Suppressor macrophage treated with lipopolysaccharide for 1 hour (primary cell): ENCODE data around the gene DAAM2.

ENCODE experiments used
- DNase-seq, 3 donors: peaks; one replicate each; pipeline ENCODE4 v3.0.0-alpha.2; 2020 to 2022

The DAAM2 gene

GRCh38 chr6:39791850-39792539 lies at the start of gene DAAM2:
DAAM2 (plus strand) TSS chr6:39792376; CDS start chr6:39856303, 63,927 bp downstream.
- DNase-seq, result peak in 1 of 3 donors; percentile 8

GRCh38 chr6:39746795-39747194 lies 45.4 kb upstream of the DAAM2 start:
- DNase-seq, result no peak

- no peak for DNase-seq
These were observed 39.1 kb upstream of the DAAM2 start for GRCh38 chr6:39752835-39753724.

DNA sequence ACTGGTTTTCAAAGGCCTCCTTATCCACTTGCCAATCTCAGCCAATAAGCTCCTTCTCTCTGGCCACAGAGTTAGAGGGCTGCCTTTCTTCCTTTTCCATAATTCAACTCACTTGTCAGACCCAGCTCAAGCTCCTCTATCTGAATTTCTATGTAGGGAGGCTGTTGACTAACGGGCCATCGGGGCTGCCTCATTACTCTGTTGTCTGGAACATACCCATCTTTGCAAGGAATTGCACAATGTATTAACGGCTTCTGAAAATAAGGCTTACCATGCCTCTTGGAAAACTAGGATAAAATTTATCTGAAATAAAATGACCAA lies 38.5 kb upstream of the DAAM2 start:
- DNase-seq, result no peak

DNA sequence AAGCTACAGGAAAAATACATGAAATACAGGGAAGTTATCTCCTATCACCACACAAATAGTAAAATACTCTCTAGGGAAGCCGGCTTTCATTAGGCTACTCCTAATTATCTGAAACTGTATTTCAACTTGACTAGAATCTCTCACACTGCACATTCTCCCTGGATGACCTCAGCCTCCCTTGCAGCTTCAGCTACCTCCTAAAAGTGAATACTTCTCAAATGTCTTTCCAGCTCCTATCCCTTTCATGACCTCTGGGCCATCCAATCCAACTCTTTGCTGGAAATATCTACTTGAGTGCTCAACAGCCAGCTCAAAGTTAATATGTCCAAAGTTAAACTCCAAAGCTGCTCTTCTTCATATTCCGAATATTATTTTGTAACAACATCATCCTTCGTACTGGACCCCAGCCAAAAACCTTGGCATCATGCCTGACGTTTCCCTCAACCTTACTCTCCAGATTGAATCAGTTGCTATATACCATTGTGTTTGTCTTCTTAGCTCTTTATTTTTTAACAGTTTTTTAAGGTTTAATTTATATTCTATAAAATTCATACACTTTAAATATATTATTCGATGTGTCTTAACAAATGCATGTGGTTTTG lies 37.6 kb upstream of the DAAM2 start:
- no peak for DNase-seq

- DNase-seq, result no peak
These were observed 36.9 kb upstream of the DAAM2 start for GRCh38 chr6:39755231-39755630.

- no peak for DNase-seq
These were observed 35.6 kb upstream of the DAAM2 start for GRCh38 chr6:39756582-39756981.

DNA sequence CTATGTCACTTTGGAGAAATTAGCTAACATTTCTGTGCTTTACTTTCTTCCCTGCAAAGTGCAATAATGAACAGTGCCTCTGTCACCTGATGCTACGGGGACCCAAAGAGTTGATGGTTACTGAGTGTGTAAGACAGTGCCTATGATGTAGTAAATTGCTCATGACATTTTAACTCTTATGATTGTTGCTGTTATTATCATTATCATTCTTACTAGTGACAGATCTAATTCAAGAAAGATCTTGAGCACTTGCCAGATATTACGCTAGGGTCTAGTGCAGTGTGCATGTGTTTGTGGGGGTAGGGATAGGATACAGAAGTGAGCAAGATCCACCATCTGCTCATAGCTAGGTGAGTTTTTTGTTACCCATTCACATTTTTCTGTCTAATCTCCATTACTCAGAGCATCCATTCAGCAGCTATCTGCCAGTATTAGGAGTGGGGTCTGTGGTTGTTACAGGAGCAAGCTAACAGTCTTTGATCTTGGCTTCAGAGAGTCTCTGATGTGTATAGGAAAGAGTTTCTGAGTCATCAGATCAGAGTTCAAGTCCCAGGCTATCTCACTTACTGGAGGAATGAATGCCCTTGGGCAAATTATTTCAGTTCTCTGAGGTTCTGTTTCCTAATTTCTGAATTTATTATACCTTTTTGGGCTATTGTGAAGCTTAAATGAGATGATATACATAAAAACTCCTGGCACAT lies 33.1 kb upstream of the DAAM2 start:
- no peak for DNase-seq

GRCh38 chr6:39760226-39760952 lies 31.8 kb upstream of the DAAM2 start:
- no peak for DNase-seq

- no peak for DNase-seq
These were observed 26.6 kb upstream of the DAAM2 start for GRCh38 chr6:39765508-39766065.

GRCh38 chr6:39769012-39769411 lies 23.2 kb upstream of the DAAM2 start:
- DNase-seq, result no peak

DNA sequence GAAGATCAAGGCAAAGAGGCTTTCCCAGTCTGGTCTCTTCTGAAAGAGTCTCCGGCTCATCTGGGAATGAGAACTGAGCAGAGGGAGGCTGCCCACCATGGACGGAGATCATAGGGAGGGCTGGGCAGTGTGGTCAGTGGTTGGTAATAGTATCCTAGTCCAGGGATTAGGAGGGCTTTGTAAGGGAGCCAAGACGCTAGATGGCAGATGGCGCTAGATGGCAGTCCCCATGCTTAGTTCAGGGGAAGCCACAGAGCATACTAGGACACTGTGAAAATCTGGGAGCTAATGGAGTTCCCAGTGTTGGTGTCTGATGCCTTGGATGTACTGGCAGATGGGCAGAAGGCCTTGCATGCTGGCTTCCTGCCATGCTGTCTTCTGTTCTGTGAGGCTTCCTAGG lies 21.7 kb upstream of the DAAM2 start:
- DNase-seq, result no peak

- DNase-seq, result no peak
These were observed 19.5 kb upstream of the DAAM2 start for GRCh38 chr6:39772559-39773273.

- no peak for DNase-seq
These were observed 18.4 kb upstream of the DAAM2 start for GRCh38 chr6:39773782-39774181.

DNA sequence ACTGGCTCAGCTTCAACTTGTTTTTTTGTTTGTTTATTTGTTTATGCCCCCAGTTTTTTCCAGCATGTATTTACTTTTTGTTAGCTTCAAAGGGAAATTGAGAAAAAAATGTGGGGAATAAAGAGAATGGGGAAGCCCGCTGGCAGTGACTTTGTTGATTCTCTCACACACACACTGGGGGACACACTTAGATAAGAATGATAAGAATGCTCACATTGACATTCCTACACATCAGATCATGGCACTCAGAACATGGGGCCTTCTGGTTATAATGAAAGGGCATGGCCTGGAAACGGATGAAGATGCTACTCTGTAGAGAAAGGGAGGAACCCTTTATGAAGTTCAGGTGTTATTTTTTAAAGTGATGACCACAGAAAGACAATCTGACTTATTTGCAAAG lies 15.6 kb upstream of the DAAM2 start:
- no peak for DNase-seq

- no peak for DNase-seq
These were observed 15.0 kb upstream of the DAAM2 start for GRCh38 chr6:39777218-39777617.

- DNase-seq, result no peak
These were observed 14.5 kb upstream of the DAAM2 start for GRCh38 chr6:39777661-39778060.

GRCh38 chr6:39778581-39779255 lies 13.5 kb upstream of the DAAM2 start:
- DNase-seq, result no peak

DNA sequence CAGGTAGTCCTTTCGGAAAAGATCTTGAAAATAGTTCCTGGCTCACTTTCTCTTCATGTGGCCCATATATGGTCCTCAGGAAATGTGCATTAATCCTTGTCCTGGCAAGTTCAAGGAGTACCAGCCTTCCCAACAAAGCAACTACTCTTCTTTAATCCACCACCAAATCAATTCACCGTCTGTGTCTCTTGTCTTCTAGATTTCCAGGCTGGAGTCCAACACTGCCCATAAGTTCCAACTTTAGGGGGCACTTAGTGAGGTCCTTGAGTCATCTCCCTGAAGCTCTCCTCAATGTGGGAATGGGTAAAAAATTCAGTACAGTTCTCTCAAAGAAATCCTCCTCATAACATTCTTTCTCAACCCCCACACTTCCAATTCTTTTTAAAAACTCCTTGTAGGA lies 6.9 kb upstream of the DAAM2 start:
- no peak for DNase-seq

- DNase-seq, result no peak
These were observed 5.5 kb upstream of the DAAM2 start for GRCh38 chr6:39786649-39787048.

DNA sequence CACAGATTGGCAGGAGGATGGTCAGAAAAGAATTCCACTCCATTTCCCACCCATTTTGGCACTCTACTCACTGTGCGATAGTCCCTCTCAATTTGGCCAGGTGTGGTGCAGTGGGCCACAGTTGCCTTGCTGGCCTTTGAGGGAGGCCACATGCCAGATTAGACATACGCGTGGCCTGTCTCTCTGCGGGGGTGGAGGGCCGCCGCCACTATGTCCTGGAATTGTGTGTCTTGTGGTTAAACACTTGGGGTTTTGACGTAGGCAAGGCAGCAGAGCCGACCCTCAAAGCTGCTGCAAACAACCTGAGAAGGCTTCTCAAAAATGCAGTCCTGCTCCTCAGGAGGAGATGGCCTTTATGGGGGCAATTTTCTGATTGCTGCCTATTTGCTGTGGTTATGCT lies 4.9 kb upstream of the DAAM2 start:
- no peak for DNase-seq
